ENCODE results near the gene REEP2. TPM values are rescaled to one million over a fixed set of nuclear protein-coding genes. Genes with fewer than 3 reads are reported as not detected.

The REEP2 gene
- polyA plus RNA-seq, 1 of the 3 experiments (the other 2 are of a cell fraction) = 31.2 TPM

- TF ChIP-seq FOXJ3 (CRISPR knock-in tag; IDR thresholded peaks at IDR 0.05) (no peak), IRF3 (IDR thresholded peaks at IDR 0.05; ENCODE audit: low read depth, low read length) (no peak)
These were observed 6.9 kb downstream of the REEP2 start (continued) for GRCh38 chr5:138445547-138446271.

GRCh38 chr5:138448070-138448469 is 9.2 kb downstream of the REEP2 start:
- peaks cover 13 to 19% of the 10 kb centered on the region in 2 experiments; a peak in 3 of 4 replicates for H3K4me1 ChIP-seq (ENCODE audit: control insufficient read depth in 1 of 2, insufficient read depth in 2 of 2, low read depth in 1 of 2, low read length in 1 of 2)
- no peaks in the 10 kb centered on the region for H3K79me2 ChIP-seq (ENCODE audit: insufficient read depth)
- ChIA-PET CTCF (interaction anchor here (0.8 to 6.1 kb wide), 8 partner anchors 10 to 344 kb away, joined by 3 to 167 read pairs (median 25); partner anchors contain the start of genes EGR1, ETF1 and REEP2), POLR2A (interaction anchor here (1.1 to 3.7 kb wide), 4 partner anchors 10 to 95 kb away, joined by 3 to 20 read pairs (median 10); partner anchors contain the start of genes EGR1, ETF1 and REEP2)
- no peaks in the 10 kb centered on the region for H3K27me3 ChIP-seq (ENCODE audit: insufficient read depth)
- no peak overlapping the region for H3K4me3 ChIP-seq (ENCODE audit: low read depth in 2 of 2, low read length in 1 of 2)
- no peaks in the 10 kb centered on the region for H4K20me1 ChIP-seq (ENCODE audit: insufficient read depth)
- no peak overlapping the region for H3K27ac ChIP-seq (ENCODE audit: low read depth in 2 of 2, low read length in 1 of 2)
- no peaks in the 10 kb centered on the region for H3K36me3 ChIP-seq (replicated peaks in 1 of 2; ENCODE audit: control insufficient read depth in 1 of 2, insufficient read depth in 2 of 2, low read length in 1 of 2)
- no peaks in the 10 kb centered on the region for H3K9me2 ChIP-seq
- no peak for TF ChIP-seq GABPA (IDR thresholded peaks at IDR 0.05; ENCODE audit: low read depth)
- no peak for TF ChIP-seq RAD21 (IDR thresholded peaks at IDR 0.05; ENCODE audit: low read length)
- no peak for TF ChIP-seq MAX (IDR thresholded peaks at IDR 0.05; ENCODE audit: low read depth)
- no peak for TF ChIP-seq YY1 (IDR thresholded peaks at IDR 0.05; ENCODE audit: low read depth)
- no peak for TF ChIP-seq SIN3A (IDR thresholded peaks at IDR 0.05; ENCODE audit: borderline replicate concordance, low read depth, low read length)
- TF ChIP-seq IRF3 (IDR thresholded peaks at IDR 0.05; ENCODE audit: low read depth, low read length) = no peak
- TF ChIP-seq FOXM1 (IDR thresholded peaks at IDR 0.05; ENCODE audit: low read depth) = no peak
- TF ChIP-seq CTCF (IDR thresholded peaks at IDR 0.05) = no peak
- H3K4me2 ChIP-seq = no peak overlapping the region
- no peak for DNase-seq
- no peak overlapping the region for H3K9ac ChIP-seq
- no peaks in the 10 kb centered on the region for H3K9me3 ChIP-seq
- 85% methylated on average over 6 of the region's 6 CpGs for WGBS (ENCODE audit: low lambda C conversion rate)
- no peaks in the 10 kb centered on the region for H3F3A ChIP-seq (replicated peaks; ENCODE audit: insufficient read depth)
- H2AFZ ChIP-seq (ENCODE audit: low read depth) = no peak overlapping the region
